ENCODE data around the gene TPP2. TPM values are rescaled to one million over a fixed set of nuclear protein-coding genes. Genes with fewer than 3 reads are reported as not detected.

Gene TPP2
- polyA plus RNA-seq (ENCODE audit: insufficient read length in 3 of 3): 10 to 100 TPM; 56.9 to 67.5 (median 62.2) TPM
- long read RNA-seq, donor 1, partial matches to known transcripts: 0 of 1 reads
- long read RNA-seq, donor 1, other reads (novel, unspliced or antisense): 0 of 1 reads
- long read RNA-seq, donor 2, partial matches to known transcripts: 0 of 2 reads
- long read RNA-seq, donor 2, other reads (novel, unspliced or antisense): 0 of 2 reads
- long read RNA-seq, donor 3, partial matches to known transcripts: 0 of 1 reads
- long read RNA-seq, donor 3, other reads (novel, unspliced or antisense): 0 of 1 reads
- long read RNA-seq, donor 4, partial matches to known transcripts: 0 of 3 reads
- long read RNA-seq, donor 4, other reads (novel, unspliced or antisense): 0 of 3 reads
- long read RNA-seq, donor 5: 0 reads
- long read RNA-seq, donor 6, partial matches to known transcripts: 18 of 19 reads
- long read RNA-seq, donor 6, other reads (novel, unspliced or antisense): 0 of 19 reads
- long read RNA-seq, donor 7, full-length matches to known transcripts: 2 of 2 reads
- long read RNA-seq, donor 7, partial matches to known transcripts: 0 of 2 reads
- long read RNA-seq, donor 7, other reads (novel, unspliced or antisense): 0 of 2 reads
- long read RNA-seq, donor 8: 0 reads
- long read RNA-seq, donor 9, partial matches to known transcripts: 0 of 3 reads
- long read RNA-seq, donor 9, other reads (novel, unspliced or antisense): 0 of 3 reads
- long read RNA-seq, donor 10, partial matches to known transcripts: 0 of 1 reads
- long read RNA-seq, donor 10, other reads (novel, unspliced or antisense): 0 of 1 reads
- long read RNA-seq, donor 11, full-length matches to known transcripts: 4 of 4 reads
- long read RNA-seq, donor 11, partial matches to known transcripts: 0 of 4 reads
- long read RNA-seq, donor 11, other reads (novel, unspliced or antisense): 0 of 4 reads
- long read RNA-seq, donor 12: 0 reads
- long read RNA-seq, donor 13: 0 reads
- long read RNA-seq, donor 14, full-length matches to known transcripts: 3 of 3 reads
- long read RNA-seq, donor 14, partial matches to known transcripts: 0 of 3 reads
- long read RNA-seq, donor 14, other reads (novel, unspliced or antisense): 0 of 3 reads
- long read RNA-seq, donor 15, partial matches to known transcripts: 8 of 9 reads
- long read RNA-seq, donor 15, other reads (novel, unspliced or antisense): 0 of 9 reads
- long read RNA-seq, donor 16, partial matches to known transcripts: 0 of 4 reads
- long read RNA-seq, donor 16, other reads (novel, unspliced or antisense): 0 of 4 reads

- peak; percentile 90 to 99 (median 97) for DNase-seq (ENCODE audit: extremely low read depth in 1 of 11, low read depth in 9 of 11, low spot score in 4 of 11)
Measured at GRCh38 chr13:102596147-102597028, at the start of gene TPP2. TPP2 (plus strand) TSS chr13:102596986; CDS start chr13:102597039, 53 bp downstream.

GRCh38 chr13:102548811-102549210, 48.0 kb upstream of the TPP2 start:
- DNase-seq (ENCODE audit: extremely low read depth in 1 of 11, low read depth in 9 of 11, low spot score in 4 of 11): no peak

GRCh38 chr13:102550507-102550906, 46.3 kb upstream of the TPP2 start:
- no peak for DNase-seq (ENCODE audit: extremely low read depth in 1 of 11, low read depth in 9 of 11, low spot score in 4 of 11)

GRCh38 chr13:102555914-102556553, 40.8 kb upstream of the TPP2 start:
- peak in 5 of 11 donors; percentile 3 to 12 (median 5) for DNase-seq (ENCODE audit: extremely low read depth in 1 of 11, low read depth in 9 of 11, low spot score in 4 of 11)

- DNase-seq (ENCODE audit: extremely low read depth in 1 of 11, low read depth in 9 of 11, low spot score in 4 of 11): no peak
Measured at GRCh38 chr13:102556806-102557205, 40.0 kb upstream of the TPP2 start.

- no peak for DNase-seq (ENCODE audit: extremely low read depth in 1 of 11, low read depth in 9 of 11, low spot score in 4 of 11)
Measured at GRCh38 chr13:102558029-102558428, 38.8 kb upstream of the TPP2 start.

- no peak for DNase-seq (ENCODE audit: extremely low read depth in 1 of 11, low read depth in 9 of 11, low spot score in 4 of 11)
Measured at GRCh38 chr13:102561933-102562332, 34.9 kb upstream of the TPP2 start.

GRCh38 chr13:102563267-102563666, 33.5 kb upstream of the TPP2 start:
- DNase-seq (ENCODE audit: extremely low read depth in 1 of 11, low read depth in 9 of 11, low spot score in 4 of 11): no peak

GRCh38 chr13:102564564-102564963, 32.2 kb upstream of the TPP2 start:
- DNase-seq (ENCODE audit: extremely low read depth in 1 of 11, low read depth in 9 of 11, low spot score in 4 of 11): no peak

GRCh38 chr13:102566513-102566912, 30.3 kb upstream of the TPP2 start:
- no peak for DNase-seq (ENCODE audit: extremely low read depth in 1 of 11, low read depth in 9 of 11, low spot score in 4 of 11)

GRCh38 chr13:102567857-102568256, 28.9 kb upstream of the TPP2 start:
- no peak for DNase-seq (ENCODE audit: extremely low read depth in 1 of 11, low read depth in 9 of 11, low spot score in 4 of 11)

- DNase-seq (ENCODE audit: extremely low read depth in 1 of 11, low read depth in 9 of 11, low spot score in 4 of 11): no peak
Measured at GRCh38 chr13:102569488-102569887, 27.3 kb upstream of the TPP2 start.

GRCh38 chr13:102571075-102571474, 25.7 kb upstream of the TPP2 start:
- DNase-seq (ENCODE audit: extremely low read depth in 1 of 11, low read depth in 9 of 11, low spot score in 4 of 11): no peak

GRCh38 chr13:102572323-102572722, 24.5 kb upstream of the TPP2 start:
- DNase-seq (ENCODE audit: extremely low read depth in 1 of 11, low read depth in 9 of 11, low spot score in 4 of 11): no peak

- DNase-seq (ENCODE audit: extremely low read depth in 1 of 11, low read depth in 9 of 11, low spot score in 4 of 11): peak in 3 of 11 donors; percentile 46 to 61 (median 49)
Measured at GRCh38 chr13:102580552-102581169, 16.1 kb upstream of the TPP2 start.

GRCh38 chr13:102582256-102582655, 14.5 kb upstream of the TPP2 start:
- no peak for DNase-seq (ENCODE audit: extremely low read depth in 1 of 11, low read depth in 9 of 11, low spot score in 4 of 11)

GRCh38 chr13:102584434-102584833, 12.4 kb upstream of the TPP2 start:
- DNase-seq (ENCODE audit: extremely low read depth in 1 of 11, low read depth in 9 of 11, low spot score in 4 of 11): peak in 3 of 11 donors; percentile 8 to 30 (median 28)
